WTC11 (cell line): Measurements from ENCODE around the gene ESRP2. TPM values are rescaled to one million over a fixed set of nuclear protein-coding genes. Genes with fewer than 3 reads are reported as not detected.

ENCODE experiments used
- ATAC-seq: fragments of 200-7000 bp; cut with Tn5 transposase; 2 replicates; pipeline ENCODE4 v1.10.0; 2021; ENCODE audit warnings: mild to moderate bottlenecking, moderate library complexity
- CTCF ChIA-PET: fragments of 300-600 bp; sonication (Branson Sonifier 250); formaldehyde crosslinking; loops from one replicate; lab custom pipeline; 2021; ENCODE audit warnings: antibody characterized with exemption; lab: Charles Lee
- POLR2A ChIA-PET: fragments of 350-600 bp; sonication (Branson Sonifier 250); formaldehyde crosslinking; loops from one replicate; lab custom pipeline; 2021; ENCODE audit warnings: antibody characterized with exemption; lab: Charles Lee
- DNase-seq: peaks from one replicate; pipeline ENCODE4 v3.0.0; 2021; ENCODE audit warnings: low spot score
- H3K27ac Mint-ChIP-seq: 2 replicates; pipeline ENCODE4 v1.8.0; 2021; ENCODE audit warnings: mixed read lengths
- H3K27me3 Mint-ChIP-seq: 2 replicates; pipeline ENCODE4 v1.8.0; 2021; ENCODE audit warnings: low read depth, mild to moderate bottlenecking, moderate library complexity, mixed read lengths
- H3K36me3 Mint-ChIP-seq: 2 replicates; pipeline ENCODE4 v1.8.0; 2021; ENCODE audit warnings: mixed read lengths
- H3K4me1 Mint-ChIP-seq: 2 replicates; pipeline ENCODE4 v1.8.0; 2022; ENCODE audit warnings: mixed read lengths
- H3K4me3 Mint-ChIP-seq: 2 replicates; pipeline ENCODE4 v1.8.0; 2021; ENCODE audit warnings: mild to moderate bottlenecking, moderate library complexity, mixed read lengths
- H3K9me3 Mint-ChIP-seq: 2 replicates; pipeline ENCODE4 v1.8.0; 2021; ENCODE audit warnings: mixed read lengths
- AR ChIP-seq: fragments of 250-450 bp; sonication (Bioruptor Pico); IDR thresholded peaks from 2 replicates; pipeline ENCODE4 v1.9.0; 2021; ENCODE audit warnings: mild to moderate bottlenecking
- CREM ChIP-seq: sonication (generic); formaldehyde crosslinking; IDR thresholded peaks from 2 replicates; pipeline ENCODE4 v1.8.1; 2022; ENCODE audit warnings: mild to moderate bottlenecking, missing genetic modification reagents, moderate library complexity
- FOXP1 ChIP-seq: sonication (generic); formaldehyde crosslinking; IDR thresholded peaks from 2 replicates; pipeline ENCODE4 v1.8.0; 2022; ENCODE audit warnings: missing genetic modification reagents, mild to moderate bottlenecking, moderate library complexity, borderline replicate concordance
- FOXP4 ChIP-seq: sonication (generic); formaldehyde crosslinking; IDR thresholded peaks from 2 replicates; pipeline ENCODE4 v1.8.0; 2022; ENCODE audit warnings: mild to moderate bottlenecking, missing genetic modification reagents
- GRHL2 ChIP-seq: fragments of 250-450 bp; sonication (Bioruptor Pico); IDR thresholded peaks from 2 replicates; pipeline ENCODE4 v1.8.0; 2022; ENCODE audit warnings: mild to moderate bottlenecking, moderate library complexity; ENCODE audit not compliant: insufficient replicate concordance, severe bottlenecking
- HMGXB4 ChIP-seq: sonication (generic); formaldehyde crosslinking; IDR thresholded peaks from 2 replicates; pipeline ENCODE4 v1.8.1; 2023; ENCODE audit warnings: mild to moderate bottlenecking, moderate library complexity, missing genetic modification reagents
- IRF1 ChIP-seq: sonication (generic); formaldehyde crosslinking; IDR thresholded peaks from 2 replicates; pipeline ENCODE4 v1.8.0; 2023; ENCODE audit warnings: missing genetic modification reagents
- JAZF1 ChIP-seq: fragments of 250-450 bp; sonication (Bioruptor Pico); IDR thresholded peaks from 2 replicates; pipeline ENCODE4 v1.9.0; 2021; ENCODE audit warnings: moderate library complexity, mild to moderate bottlenecking, inconsistent platforms
- PREB ChIP-seq: sonication (generic); formaldehyde crosslinking; IDR thresholded peaks from 2 replicates; pipeline ENCODE4 v1.8.1; 2022; ENCODE audit warnings: mild to moderate bottlenecking, missing genetic modification reagents, moderate library complexity, borderline replicate concordance
- SMAD3 ChIP-seq: sonication (generic); formaldehyde crosslinking; IDR thresholded peaks from 2 replicates; pipeline ENCODE4 v1.8.0; 2022; ENCODE audit warnings: missing genetic modification reagents, mild to moderate bottlenecking, borderline replicate concordance
- STAT6 ChIP-seq: sonication (generic); formaldehyde crosslinking; conservative IDR thresholded peaks from 2 replicates; pipeline ENCODE4 v1.8.1; 2023; ENCODE audit warnings: mild to moderate bottlenecking, low read depth, missing genetic modification reagents, moderate library complexity
- ZNF396 ChIP-seq: fragments of 250-450 bp; sonication (Bioruptor Pico); IDR thresholded peaks from 2 replicates; pipeline ENCODE4 v1.8.0; 2021; ENCODE audit warnings: mild to moderate bottlenecking, moderate library complexity, borderline replicate concordance
- ZNF425 ChIP-seq: fragments of 250-450 bp; sonication (Bioruptor Pico); conservative IDR thresholded peaks from 2 replicates; pipeline ENCODE4 v1.9.0; 2021; ENCODE audit warnings: mild to moderate bottlenecking
- ZNF532 ChIP-seq: fragments of 250-450 bp; sonication (Bioruptor Pico); IDR thresholded peaks from 2 replicates; pipeline ENCODE4 v1.9.0; 2021; ENCODE audit warnings: mild to moderate bottlenecking, borderline replicate concordance
- total RNA-seq: library from RNA; stranded (reverse); gene quantifications from 3 replicates; pipeline ENCODE4 v1.2.3, GENCODE V29; 2021

Gene ESRP2
- total RNA-seq, 1 experiment from 2014 or later: 55.0 TPM

GRCh38 chr16:68227850-68228553, 7.9 kb downstream of the ESRP2 start (continued):
- no peak for TF ChIP-seq ZNF532
- no peak for TF ChIP-seq ZNF425 (CRISPR knock-in tag)
- no peak for TF ChIP-seq PREB
- TF ChIP-seq FOXP1 (CRISPR knock-in tag): no peak
- TF ChIP-seq STAT6 (CRISPR knock-in tag): no peak
- no peak for TF ChIP-seq IRF1 (CRISPR knock-in tag)
- TF ChIP-seq CREM (CRISPR knock-in tag): no peak

GRCh38 chr16:68227183-68227793, 8.6 kb downstream of the ESRP2 start:
- no peaks in the 10 kb centered on the region for H3K27me3 Mint-ChIP-seq
- ATAC-seq (no peak), DNase-seq (no peak)
- H3K4me1 Mint-ChIP-seq: peaks cover 5% of the 10 kb centered on the region; the same call in 1 of the 2 replicates
- no peak overlapping the region for H3K27ac Mint-ChIP-seq
- CTCF ChIA-PET: interaction anchor here (1.4 to 1.9 kb wide), 2 partner anchors 9 to 134 kb away, joined by 4 to 16 read pairs; no protein-coding TSS in a partner anchor
- peaks cover 35% of the 10 kb centered on the region for H3K36me3 Mint-ChIP-seq
- POLR2A ChIA-PET: interaction anchor here (1.3 kb wide), 1 partner anchor 10 kb away, joined by 3 read pairs; no protein-coding TSS in a partner anchor
- H3K9me3 Mint-ChIP-seq: no peaks in the 10 kb centered on the region
- no peak overlapping the region for H3K4me3 Mint-ChIP-seq
- TF ChIP-seq GRHL2 (no peak), SMAD3 (CRISPR knock-in tag) (no peak), AR (CRISPR knock-in tag) (no peak), HMGXB4 (CRISPR knock-in tag) (no peak), JAZF1 (CRISPR knock-in tag) (no peak), FOXP4 (no peak), ZNF396 (CRISPR knock-in tag) (no peak)
